Activated T-helper 1 cell treated with Interleukin-2 at 50 U/mL for 16 hours (primary cell): ENCODE results near the gene DPH1.
A peak's percentile ranks its signal among the peaks of the same experiment; 100 is the strongest.

Experiments
- DNase-seq: peaks from one replicate; pipeline ENCODE4 v3.0.0-alpha.2; 2020; ENCODE audit warnings: low read depth

The DPH1 gene

GRCh38 chr17:2050300-2051060 is 20.5 kb downstream of the DPH1 start:
- DNase-seq = peak; percentile 59

DNA sequence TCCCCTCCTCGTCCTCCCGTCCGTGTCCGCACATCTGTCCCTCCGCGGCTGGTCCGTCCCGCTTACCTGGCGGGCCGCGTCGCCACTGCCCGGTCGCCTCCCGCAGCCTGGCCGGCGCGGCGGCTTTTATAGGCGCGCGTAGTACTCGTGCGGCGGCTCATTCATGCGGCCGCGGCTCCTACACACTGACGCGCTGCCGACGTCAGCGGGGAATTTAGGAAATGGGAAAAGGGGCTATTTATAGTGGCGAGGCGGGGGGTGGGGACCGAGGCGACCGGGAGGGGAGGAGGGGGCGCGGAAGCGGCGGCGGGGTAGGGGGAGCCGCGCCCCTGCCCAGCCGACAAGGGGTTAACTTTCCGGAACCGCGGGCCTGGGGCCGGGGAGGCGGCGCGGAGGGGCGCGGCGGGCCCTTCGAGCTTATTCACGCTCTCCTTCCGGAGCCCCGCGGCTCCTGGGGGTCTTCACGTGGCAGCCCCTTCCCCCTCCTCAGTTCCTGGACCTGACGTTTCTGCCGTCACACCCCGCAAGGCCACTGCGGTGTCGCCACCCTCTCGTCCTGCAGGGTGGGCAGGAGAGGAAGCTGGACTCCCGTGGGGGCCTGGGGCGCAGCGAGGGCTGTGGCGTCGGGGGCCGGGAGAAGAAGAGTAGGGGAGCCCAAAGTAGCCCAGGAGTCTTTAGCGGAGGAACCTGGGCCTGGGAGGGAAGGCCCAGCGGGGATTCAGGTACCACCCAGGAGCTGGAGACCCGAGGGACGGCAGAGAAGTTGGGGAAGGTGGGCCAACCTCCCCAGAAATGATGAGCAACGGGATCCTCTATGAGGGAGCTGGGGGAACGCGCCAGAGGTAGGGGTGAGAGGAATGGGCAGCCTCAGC is 21.3 kb downstream of the DPH1 start:
- no peak for DNase-seq

- DNase-seq = no peak
Measured at GRCh38 chr17:2051933-2052559, 22.1 kb downstream of the DPH1 start.

- peak; percentile 65 for DNase-seq
Measured at GRCh38 chr17:2053380-2054261, 23.7 kb downstream of the DPH1 start.

- DNase-seq = no peak
Measured at GRCh38 chr17:2054262-2054511, 24.2 kb downstream of the DPH1 start.

DNA sequence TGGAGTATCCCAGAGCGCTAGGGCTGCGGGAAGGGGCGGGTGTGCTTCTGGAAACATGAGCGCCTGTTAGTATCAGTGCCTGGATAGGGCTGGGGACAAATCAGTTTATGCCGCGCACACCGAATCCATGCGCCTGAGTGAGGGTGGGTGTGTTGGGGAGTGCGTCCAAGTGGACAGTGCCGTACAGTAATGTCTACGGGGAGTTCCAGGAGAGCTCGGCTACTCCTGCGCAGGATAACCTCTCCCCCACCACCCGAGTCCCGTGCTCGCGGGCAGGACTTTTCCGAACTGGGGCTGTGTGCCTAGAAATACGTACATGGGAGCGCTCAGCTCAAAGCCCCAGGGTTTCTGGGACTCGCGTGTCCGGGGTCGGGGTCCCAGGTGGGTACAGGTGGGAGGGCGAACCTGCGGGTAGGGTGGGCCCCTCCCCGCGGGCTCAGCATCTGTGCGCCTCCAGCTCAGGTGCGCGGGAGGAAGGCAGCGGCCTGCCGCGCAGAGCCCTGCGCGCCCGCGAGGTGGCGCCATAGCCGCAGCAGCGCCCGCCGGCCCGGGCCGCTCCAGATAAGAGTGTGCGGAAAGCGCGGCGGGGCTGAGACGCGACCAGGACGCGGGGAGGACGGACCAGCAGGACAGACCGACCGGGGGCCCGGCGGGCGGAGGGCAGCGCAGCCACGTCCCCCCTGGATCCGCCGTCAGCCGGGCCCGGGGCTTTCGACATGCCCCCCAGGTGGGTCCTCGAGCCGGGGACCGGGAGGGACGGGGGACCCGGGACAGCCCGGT is 24.7 kb downstream of the DPH1 start, which contains the start of gene HIC1:
Gene HIC1 (plus strand): TSS at position 592 of the 780 bp plus-strand sequence. CDS start 1,588 bp downstream, outside the sequence.
- DNase-seq = peak; percentile 70

DNA sequence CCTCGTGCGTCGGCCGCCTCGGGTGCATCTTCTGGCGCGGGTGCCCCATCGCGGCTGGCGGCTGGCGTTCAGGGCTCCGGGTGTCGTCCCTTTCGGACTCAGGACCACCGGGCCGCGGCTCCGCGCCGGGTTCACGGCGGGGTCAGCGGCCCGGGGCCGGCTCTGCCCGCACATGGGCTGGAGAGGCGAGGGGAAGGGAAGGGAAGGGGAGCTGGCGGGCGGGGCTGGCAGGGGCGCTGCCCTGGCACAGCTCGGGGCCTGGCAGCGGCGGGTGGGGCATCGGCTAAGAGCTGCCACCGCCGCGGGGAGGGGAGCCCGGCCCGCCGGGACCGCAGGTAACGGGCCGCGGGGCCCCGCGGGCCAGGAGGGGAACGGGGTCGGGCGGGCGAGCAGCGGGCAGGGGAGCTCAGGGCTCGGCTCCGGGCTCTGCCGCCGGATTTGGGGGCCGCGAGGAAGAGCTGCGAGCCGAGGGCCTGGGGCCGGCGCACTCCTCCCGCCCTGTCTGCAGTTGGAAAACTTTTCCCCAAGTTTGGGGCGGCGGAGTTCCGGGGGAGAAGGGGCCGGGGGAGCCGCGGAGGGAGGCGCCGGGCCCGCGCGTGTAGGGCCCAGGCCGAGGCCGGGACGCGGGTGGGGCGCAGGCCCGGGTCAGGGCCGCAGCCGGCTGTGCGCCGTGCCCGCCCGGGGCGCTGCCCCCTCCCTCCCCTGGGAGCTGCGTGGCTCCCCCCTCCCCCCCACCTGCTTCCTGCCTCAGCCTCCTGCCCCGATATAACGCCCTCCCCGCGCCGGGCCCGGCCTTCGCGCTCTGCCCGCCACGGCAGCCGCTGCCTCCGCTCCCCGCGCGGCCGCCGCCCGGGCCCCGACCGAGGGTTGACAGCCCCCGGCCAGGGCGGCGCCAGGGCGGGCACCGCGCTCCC is 25.6 kb downstream of the DPH1 start:
- no peak for DNase-seq

DNA sequence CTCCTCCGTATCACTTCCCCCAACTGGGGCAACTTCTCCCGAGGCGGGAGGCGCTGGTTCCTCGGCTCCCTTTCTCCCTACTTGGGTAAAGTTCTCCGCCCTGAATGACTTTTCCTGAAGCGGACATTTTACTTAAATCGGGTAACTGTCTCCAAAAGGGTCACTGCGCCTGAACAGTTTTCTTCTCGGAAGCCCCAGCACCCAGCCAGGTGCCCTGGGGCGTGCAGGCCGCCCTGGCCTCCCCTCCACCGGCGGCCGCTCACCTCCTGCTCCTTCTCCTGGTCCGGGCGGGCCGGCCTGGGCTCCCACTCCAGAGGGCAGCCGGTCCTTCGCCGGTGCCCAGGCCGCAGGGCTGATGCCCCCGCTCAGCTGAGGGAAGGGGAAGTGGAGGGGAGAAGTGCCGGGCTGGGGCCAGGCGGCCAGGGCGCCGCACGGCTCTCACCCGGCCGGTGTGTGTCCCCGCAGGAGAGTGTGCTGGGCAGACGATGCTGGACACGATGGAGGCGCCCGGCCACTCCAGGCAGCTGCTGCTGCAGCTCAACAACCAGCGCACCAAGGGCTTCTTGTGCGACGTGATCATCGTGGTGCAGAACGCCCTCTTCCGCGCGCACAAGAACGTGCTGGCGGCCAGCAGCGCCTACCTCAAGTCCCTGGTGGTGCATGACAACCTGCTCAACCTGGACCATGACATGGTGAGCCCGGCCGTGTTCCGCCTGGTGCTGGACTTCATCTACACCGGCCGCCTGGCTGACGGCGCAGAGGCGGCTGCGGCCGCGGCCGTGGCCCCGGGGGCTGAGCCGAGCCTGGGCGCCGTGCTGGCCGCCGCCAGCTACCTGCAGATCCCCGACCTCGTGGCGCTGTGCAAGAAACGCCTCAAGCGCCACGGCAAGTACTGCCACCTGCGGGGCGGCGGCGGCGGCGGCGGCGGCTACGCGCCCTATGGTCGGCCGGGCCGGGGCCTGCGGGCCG is 26.5 kb downstream of the DPH1 start:
- no peak for DNase-seq

GRCh38 chr17:2057175-2057759 is 27.3 kb downstream of the DPH1 start:
- no peak for DNase-seq

DNA sequence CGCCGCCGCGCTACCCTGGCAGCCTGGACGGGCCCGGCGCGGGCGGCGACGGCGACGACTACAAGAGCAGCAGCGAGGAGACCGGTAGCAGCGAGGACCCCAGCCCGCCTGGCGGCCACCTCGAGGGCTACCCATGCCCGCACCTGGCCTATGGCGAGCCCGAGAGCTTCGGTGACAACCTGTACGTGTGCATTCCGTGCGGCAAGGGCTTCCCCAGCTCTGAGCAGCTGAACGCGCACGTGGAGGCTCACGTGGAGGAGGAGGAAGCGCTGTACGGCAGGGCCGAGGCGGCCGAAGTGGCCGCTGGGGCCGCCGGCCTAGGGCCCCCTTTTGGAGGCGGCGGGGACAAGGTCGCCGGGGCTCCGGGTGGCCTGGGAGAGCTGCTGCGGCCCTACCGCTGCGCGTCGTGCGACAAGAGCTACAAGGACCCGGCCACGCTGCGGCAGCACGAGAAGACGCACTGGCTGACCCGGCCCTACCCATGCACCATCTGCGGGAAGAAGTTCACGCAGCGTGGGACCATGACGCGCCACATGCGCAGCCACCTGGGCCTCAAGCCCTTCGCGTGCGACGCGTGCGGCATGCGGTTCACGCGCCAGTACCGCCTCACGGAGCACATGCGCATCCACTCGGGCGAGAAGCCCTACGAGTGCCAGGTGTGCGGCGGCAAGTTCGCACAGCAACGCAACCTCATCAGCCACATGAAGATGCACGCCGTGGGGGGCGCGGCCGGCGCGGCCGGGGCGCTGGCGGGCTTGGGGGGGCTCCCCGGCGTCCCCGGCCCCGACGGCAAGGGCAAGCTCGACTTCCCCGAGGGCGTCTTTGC is 28.0 kb downstream of the DPH1 start:
- DNase-seq = no peak

DNA sequence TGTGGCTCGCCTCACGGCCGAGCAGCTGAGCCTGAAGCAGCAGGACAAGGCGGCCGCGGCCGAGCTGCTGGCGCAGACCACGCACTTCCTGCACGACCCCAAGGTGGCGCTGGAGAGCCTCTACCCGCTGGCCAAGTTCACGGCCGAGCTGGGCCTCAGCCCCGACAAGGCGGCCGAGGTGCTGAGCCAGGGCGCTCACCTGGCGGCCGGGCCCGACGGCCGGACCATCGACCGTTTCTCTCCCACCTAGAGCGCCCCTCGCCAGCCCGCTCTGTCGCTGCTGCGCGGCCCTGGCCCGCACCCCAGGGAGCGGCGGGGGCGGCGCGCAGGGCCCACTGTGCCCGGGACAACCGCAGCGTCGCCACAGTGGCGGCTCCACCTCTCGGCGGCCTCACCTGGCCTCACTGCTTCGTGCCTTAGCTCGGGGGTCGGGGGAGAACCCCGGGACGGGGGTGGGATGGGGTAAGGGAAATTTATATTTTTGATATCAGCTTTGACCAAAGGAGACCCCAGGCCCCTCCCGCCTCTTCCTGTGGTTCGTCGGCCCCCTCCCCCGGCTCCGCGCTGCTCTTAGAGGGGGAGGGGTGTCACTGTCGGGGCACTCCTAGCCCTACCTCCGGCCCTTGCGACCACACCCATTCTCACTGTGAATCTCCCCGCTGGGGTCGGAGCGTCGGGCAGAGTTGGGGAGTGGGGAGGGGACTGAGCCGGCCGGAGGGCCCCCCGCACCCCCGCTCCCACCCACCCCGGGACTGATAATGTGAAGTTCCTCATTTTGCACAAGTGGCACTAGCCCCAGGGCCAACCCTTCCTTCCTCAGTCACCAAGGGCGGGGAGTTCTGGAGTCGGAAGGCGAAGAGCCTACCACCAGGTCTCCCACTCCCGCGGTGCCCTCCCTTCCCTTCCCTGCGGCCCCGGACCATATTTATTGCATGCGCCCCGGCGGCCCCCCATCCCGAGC is 28.9 kb downstream of the DPH1 start:
- peak; percentile 46 for DNase-seq

- no peak for DNase-seq
Measured at GRCh38 chr17:2059547-2060384, 29.8 kb downstream of the DPH1 start.

GRCh38 chr17:2060385-2060658 is 30.4 kb downstream of the DPH1 start:
- no peak for DNase-seq

- no peak for DNase-seq
Measured at GRCh38 chr17:2060681-2061440, 30.9 kb downstream of the DPH1 start.

- DNase-seq = no peak
Measured at GRCh38 chr17:2061441-2061958, 31.5 kb downstream of the DPH1 start.
